Body of pancreas (tissue), 4 donors: ENCODE results near the gene OST4.

ENCODE experiments used
- CTCF ChIP-seq, 7 experiments: fragments of 450-650 bp in 4 of 7; fragments of 200-600 bp in 3 of 7; sonication (generic) in 3 of 7; IDR thresholded peaks; one replicate each; pipeline ENCODE4 v1.5.1; 2016 to 2019; ENCODE audit warnings: antibody characterized with exemption in 7 of 7
- POLR2A ChIP-seq, 3 donors: fragments of 450-650 bp; IDR thresholded peaks; one replicate each; pipeline ENCODE4 v1.6.1; 2016; ENCODE audit warnings: antibody characterized with exemption in 3 of 3, mild to moderate bottlenecking in 2 of 3

GRCh38 chr2:27025861-27026851 is 45.3 kb downstream of the OST4 start:
- TF ChIP-seq CTCF (IDR thresholded peaks at IDR 0.05), result no peak
- no peak for TF ChIP-seq POLR2A (IDR thresholded peaks at IDR 0.05)
